ENCODE results near the gene GEN1. TPM values are rescaled to one million over a fixed set of nuclear protein-coding genes. Genes with fewer than 3 reads are reported as not detected.

GEN1 gene, protein sequence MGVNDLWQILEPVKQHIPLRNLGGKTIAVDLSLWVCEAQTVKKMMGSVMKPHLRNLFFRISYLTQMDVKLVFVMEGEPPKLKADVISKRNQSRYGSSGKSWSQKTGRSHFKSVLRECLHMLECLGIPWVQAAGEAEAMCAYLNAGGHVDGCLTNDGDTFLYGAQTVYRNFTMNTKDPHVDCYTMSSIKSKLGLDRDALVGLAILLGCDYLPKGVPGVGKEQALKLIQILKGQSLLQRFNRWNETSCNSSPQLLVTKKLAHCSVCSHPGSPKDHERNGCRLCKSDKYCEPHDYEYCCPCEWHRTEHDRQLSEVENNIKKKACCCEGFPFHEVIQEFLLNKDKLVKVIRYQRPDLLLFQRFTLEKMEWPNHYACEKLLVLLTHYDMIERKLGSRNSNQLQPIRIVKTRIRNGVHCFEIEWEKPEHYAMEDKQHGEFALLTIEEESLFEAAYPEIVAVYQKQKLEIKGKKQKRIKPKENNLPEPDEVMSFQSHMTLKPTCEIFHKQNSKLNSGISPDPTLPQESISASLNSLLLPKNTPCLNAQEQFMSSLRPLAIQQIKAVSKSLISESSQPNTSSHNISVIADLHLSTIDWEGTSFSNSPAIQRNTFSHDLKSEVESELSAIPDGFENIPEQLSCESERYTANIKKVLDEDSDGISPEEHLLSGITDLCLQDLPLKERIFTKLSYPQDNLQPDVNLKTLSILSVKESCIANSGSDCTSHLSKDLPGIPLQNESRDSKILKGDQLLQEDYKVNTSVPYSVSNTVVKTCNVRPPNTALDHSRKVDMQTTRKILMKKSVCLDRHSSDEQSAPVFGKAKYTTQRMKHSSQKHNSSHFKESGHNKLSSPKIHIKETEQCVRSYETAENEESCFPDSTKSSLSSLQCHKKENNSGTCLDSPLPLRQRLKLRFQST
- total RNA-seq = 7.3 and 20.9 TPM in 2 replicates

DNA sequence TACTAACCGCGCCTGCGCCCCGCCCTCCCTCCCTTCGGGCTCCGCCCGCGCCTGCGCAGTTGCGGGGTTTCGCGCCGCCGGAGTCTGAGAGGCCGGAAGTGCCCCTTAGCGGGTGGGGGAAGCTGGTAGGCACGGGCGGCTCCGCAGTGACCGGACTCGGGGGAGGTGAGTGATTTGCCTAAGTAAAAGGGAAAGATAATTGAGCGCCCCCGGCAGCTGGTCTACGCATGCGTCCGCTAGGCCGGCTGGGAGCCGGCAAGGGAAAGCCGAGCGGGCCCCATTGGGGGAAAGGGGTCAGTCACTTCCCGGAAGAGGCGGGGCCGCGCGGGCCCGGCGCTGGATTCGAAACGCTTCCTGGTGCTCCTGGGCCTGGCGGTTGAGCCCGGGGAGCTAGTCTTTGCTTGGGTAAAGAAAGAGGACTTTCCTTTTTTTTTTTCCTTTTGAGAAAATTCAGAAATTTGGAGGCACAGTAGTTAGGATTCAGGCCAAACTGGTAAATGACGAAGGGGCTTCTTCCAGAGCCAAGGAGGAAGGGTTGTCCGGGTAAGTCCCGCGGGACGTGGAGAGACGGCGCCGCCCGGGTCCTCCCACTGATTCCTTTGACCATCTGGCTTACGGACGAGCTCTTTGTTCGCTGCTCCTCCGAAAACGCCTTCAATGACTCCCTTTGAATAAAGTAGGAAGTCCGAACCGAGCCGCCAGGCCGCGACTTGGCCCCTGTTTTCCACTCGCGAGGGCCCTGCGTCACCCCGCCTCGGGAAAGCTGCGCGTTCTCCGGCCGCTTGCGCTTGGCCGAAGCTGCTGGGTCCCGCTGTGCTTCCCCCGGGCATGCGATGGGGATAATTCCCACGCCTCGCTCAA, at the start of gene GEN1, which contains the start of gene SMC6:
GEN1 (plus strand) TSS at position 336 of the 861 bp plus-strand sequence. CDS start 5,806 bp downstream, outside the sequence.
SMC6 (minus strand) TSS at position 8 of the 861 bp plus-strand sequence. CDS start 7,864 bp downstream, outside the sequence.
- DNase-seq = peak; percentile 90

DNA sequence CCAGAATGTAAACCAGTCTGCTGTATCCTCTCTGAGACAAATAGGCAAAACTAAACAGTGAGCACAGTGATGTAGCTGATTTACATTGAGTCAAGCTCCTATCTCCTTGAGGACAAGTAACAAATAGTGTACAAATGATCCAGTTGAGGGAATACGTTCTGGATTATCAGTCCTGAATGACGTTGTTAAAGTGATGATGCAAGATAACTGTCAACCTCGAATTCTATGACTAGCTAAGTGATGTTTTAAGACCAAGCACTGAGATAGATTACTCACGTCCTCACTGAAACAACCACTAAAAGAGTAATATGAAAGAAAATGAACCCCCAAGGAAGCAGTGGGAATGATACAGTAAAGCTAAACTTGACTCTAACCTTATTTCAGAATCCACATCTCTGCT, 47.1 kb upstream of the GEN1 start:
- DNase-seq = no peak

DNA sequence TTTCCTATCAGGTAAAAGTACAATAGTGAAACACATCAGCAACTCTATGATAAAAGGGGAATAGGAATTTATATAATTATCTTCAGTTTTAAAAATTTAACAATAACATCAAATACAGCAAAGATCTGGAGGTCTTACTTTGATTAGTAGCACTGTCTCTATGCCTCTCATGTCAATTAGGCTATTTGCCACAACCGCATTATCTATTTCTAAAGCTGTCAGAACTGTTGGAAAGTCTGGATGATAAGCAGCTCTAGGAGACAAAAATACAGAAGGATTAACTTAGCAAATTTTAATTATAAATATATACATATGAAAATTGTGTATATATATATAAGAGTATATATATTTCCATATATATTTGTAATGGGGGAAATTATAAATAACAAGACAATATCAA, 45.4 kb upstream of the GEN1 start:
- no peak for DNase-seq

DNA sequence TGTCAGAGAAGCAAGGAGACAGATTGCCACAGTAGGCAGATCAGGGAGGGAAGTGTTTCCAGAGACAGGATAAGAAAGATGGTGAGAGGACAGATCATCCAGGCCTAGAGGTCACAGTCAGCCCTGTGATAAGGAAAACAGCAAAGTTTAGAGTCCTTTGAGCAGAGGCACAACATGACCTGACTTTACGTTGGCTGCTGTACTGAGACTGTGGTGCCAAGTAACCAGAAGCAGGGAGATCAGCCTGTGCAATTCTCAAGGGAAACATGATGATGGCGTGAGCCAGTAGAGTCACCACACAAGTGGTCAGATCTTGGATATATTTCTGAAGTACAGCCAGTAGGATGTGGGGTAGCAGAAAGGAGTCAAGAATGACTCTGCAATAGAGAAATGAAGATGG, 44.0 kb upstream of the GEN1 start:
- DNase-seq = no peak

DNA sequence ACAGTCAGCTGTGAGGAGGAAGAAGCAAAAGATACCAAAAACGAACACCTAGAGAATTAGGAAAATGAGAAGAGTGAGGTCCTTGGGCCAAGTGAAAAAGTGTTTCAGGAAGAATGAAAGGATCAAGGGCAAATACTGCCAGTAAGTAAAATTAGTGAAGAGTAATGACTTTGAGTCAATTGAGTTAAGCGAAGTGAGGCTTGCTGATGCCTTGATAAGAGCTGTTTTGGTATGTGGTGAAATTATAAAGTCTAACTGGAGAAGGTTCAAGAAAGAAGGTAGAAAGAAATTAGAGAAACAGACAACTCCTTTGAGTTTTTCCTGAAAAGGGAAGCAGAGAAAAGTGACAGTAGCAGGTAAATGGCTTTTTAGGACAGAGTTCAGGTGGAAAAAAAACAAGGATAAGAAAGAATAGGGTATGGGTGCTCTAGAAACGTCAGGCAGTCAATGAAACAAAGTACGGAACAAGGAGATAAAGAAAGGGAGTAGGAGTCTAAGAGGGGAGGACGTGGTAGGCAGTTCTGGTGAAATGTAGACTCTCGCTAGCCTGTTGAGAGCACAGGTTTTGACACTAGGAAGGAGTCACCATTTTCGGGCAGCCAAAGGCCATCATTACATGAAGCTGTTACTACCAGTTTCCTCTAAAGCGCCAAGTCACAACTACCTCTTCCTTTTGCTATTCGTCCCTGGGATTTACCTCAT, 43.2 kb upstream of the GEN1 start:
- DNase-seq = no peak

DNA sequence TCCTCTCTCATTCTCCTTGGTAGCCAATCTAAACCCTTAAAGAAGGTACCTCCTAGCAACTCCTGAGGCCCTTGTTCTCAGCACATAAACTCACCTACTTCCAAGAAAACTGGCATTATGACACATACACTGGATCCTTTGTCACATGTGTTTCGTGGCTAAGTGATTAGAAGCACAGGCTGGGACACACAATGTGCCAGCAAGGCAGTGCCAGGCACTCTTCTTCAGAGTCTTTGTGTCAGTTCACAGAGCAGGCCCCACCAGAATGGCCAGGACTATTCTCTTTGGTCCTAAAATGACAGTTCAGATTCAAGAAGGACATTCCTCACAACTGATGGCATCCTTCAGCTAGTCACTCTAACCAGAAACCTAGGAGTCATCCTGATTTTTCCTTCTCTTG, 40.6 kb upstream of the GEN1 start:
- peak; percentile 9 for DNase-seq

DNA sequence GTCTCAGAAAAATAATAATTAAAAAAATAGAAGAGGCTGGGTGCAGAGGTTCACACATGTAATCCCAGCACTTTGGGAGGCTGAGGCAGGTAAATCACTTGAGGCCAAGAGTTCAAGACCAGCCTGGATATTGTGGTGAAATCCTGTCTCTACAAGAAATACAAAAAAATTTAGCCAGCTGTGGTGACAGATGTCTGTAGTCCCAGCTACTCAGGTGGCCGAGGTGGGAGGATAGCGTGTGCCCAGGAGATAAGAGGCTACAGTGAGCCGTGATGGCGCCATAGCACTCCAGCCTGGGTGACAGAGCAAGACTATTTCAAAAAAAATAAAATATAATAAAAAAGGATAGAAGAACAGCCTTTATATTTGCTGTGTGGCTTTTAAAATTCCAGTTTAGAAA, 36.3 kb upstream of the GEN1 start:
- DNase-seq = no peak

DNA sequence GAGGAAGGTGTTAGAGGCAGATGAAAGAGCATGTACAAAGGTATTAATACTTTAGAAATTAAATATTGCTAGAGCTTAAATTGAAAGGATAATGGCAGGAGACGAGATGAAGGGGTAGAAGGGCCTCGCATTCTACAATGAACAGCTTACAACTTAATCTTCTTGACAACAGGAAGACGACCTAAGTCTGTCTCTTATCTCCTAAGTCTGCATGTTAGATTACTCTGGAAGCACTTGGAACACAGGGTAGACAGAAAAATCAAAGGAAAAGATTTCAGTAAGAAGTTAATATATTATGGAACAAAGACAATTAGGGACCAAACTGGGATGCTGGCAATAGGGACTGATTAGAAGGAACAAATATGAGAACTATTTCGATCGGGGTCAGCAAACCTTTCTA, 35.2 kb upstream of the GEN1 start:
- DNase-seq = no peak

DNA sequence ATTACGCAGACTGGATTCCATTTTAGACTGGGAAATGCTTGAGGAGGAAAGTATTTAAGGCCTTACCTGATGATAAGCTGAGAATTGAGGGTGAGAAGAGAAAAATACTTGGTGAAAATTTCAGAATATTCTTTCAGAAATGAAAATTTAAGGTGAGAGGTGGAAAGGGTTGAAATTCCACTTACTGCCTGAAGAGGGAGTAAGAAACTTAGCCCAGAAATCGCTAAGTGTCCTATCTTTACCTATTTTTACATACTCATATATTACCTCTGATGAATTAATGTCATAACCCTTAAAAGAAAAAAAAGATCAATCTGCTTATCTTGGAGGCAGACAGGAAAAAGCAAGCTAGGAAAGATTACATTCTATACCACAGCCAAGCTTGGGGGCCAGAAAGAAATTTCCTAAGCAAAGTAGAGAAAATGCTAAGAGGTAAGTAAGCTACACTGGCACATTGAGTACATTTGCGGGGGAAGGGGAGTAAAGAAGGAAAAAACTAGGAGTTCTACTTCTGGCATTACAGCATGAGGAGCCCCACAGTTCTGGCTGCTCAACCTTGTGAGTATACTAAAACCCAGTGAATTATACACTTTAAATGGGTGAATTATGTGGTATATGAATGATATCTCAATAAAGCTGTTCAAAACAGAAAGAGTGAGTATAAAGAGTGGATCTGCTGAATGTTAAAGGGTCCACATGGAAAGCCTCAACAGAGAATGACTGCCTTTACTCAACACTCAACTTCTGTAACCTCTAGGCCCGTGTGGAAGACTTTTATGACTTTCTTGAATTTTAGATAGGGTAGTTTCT, 34.2 kb upstream of the GEN1 start:
- DNase-seq = peak; percentile 60

DNA sequence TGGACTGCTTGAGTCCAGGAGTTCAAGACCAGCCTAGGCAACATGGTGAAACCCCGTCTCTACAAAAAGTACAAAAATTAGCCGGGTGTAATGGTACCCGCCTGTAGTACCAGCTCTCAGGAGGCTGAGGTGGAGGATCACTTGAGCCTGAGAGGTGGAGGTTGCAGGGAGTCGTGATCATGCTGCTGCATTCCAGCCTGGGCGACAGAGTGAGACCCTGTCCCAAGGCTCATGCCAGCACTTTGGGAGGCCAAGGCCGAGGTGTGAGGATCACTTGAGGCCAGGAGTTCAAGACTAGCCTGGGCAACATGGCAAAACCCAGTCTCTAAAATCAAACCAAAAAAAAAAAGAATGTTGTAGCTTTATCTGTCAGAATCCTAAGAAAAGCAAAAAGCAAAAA, 25.7 kb upstream of the GEN1 start:
- no peak for DNase-seq

DNA sequence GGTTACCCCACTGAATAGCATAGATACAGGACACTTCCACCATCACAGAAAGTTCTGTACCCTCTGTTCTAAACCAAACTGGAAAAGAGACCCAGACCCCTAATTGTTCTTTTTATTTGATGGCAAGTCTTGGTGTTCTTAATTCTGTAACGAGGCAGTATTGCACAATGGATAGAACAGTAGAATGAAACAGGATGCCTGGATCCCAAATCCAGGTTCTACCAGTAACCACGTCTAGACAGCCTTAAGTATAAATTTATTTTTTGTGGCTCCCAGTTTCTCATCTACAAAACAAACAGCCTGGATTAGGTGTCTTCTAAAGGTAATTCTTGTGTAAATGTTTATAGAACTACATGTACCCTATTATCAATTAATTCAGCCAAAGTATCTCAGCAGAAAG, 24.1 kb upstream of the GEN1 start:
- no peak for DNase-seq

DNA sequence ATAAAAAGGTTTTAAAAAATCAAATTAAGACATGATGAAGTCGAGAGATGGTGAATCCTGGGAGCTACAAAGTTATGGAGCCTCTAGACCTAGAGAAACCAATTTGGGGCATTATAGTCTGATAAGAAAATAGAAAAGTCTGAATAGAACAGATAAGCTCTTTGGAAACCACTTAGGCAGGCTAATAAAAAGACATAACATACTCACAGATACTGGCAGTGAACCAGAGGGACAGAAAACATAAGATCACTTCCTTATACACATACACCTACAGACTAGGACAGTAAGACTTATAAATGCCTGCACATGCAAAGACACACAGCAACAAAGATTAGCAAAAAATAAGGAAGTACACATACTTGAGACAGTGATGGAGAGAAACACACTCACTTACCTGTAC, 20.3 kb upstream of the GEN1 start:
- DNase-seq = no peak

DNA sequence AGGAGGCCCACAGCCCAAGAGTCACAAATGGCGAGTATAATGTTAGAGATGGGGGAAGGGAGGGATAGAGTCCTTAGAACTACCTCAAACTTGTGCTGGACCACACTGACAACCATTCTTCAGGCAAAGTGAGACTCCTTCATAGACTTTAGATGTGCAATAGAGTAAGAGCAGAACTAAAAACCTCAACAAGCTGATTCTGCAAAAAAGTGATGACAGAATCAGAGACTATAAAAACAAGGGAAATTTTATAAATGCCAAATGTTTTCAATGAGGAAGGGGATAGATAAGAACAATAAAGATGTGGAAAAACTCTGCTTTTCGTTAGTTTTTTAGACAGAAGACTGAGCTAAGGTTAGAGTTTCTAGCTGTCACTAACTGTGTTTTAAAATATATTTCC, 18.1 kb upstream of the GEN1 start:
- no peak for DNase-seq

DNA sequence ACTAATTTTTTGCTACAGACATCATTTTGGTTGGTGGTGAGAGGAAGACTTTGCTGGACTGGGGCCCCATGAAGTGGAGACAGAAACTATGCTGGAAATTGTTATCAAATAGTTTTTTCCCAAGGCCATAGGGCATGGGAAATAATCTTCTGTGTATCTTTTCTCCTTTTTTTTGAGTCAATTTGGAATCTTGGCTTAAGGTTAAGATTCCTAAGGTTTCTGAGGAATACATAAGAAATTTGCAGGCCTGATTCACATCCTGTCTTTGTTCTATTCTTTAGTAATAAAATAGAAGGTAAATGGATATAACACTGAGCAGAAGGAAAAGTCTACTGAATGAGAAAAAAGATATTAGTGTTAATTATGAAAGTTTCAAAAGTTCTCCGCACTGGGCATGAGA, 16.9 kb upstream of the GEN1 start:
- peak; percentile 90 for DNase-seq

DNA sequence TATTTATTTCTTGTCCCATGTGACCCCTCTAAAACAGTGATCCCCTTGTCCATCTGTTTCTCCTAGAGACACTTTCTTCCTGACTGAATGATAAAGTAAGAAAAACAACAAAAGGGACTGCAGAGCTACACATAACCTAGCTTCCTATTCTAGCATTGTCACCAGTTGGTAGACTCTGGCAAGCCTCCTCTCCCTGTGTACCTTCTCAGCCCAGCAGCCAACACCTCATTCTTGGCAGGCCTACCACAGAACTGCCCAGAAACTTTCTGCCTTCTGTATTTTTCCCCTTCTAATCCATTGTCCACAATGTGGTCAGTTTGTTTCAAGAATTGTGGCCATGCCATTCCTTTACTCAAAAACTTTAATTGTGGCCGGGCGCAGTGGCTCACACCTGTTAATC, 13.7 kb upstream of the GEN1 start:
- no peak for DNase-seq

DNA sequence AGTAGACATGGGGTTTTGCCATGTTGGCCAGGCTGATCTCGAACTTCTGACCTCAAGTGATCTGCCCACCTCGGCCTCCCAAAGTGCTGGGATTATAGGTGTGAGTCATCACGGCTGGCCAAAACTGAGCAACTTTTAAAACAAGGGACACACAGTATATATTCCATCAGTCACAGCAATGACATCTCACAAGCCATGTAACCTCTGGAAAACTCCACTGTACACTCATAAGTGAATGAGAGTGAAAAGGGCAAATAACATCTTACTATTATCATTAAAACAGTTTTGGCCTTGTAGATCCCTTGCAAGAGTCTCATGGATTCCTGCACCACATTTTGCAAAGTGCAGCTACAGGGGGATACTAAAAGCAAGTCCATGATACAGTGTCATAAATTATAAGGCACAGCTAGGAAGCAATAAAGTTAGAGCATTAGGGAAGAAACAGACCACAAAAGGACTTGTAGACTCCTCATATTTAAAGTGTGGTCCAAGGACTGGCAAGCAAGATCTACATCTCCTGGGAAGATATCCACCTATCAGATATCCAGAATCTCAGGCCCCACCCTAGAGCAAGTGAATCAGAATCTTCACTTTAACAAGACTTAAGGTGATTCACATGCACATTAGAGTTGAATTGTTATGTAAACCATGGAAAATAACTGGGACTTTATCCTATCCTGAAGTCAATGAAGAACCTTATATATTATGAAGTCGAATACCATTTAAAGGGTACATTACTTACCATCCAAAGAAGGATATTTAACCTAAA, 6.1 kb upstream of the GEN1 start:
- DNase-seq = no peak

DNA sequence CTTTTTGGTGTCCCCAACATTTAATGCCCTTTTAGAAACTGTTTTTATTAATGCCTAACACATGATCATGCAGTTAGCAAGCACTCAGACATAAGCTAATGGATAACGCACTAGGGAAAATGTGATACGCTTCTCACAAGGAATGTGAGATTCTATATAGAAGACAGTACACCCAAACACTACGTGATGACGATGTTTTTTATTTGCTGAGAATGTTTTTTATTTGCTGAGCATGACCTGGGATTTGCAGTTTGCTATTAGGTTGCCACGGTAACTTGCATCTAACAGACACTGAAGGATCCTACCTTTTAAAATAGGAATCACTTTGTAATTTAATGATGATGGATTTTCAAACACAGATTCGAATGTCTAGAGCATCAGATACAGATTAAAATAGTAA, 5.2 kb upstream of the GEN1 start:
- DNase-seq = no peak

DNA sequence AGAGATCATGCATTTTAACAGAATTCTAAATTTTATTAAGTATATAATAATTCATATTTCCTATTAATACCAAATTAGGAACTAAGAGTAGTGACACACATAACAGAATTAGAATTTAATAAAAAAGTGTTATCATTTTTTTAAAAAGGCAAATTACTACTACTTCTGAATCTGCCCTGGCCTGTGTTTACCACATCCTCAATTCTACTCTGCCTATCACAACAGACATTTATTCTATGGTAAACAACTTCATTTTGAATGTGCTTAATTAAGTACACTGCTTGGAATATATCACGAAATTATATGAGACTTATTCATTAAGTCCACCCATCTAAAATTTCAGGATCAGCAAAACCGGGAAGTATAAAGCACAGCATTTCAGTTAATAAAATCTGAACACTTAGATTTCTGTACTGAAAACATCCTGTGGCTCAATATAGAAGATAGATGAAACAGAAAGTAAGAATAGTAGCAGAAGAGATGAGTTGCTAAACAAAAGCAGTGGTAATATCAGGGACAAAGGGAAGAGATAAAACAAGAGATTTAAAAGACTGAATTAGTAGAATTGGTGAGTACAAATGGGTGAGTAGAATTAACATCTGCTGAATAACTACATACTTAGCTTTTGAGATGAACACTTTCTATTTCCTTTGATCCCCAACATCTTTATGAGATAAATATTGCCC, 4.0 kb upstream of the GEN1 start:
- no peak for DNase-seq

DNA sequence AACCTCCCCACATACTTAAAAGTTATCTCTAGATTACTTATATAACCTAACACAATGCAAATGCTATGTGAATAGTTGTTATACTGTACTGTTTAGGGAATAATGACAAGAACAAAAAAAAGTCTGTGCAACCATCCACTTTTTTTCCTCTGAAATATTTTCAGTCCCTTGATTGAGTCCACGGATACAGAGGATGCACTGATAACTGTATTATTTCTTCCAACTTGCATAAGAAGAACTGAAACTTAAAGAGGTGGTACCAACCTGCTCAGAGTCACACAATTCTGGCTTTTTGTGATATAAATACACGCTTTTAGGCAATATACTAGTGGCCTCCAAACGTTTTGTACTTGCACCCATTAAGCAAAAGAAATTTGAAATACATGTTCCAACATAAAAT, 1.7 kb upstream of the GEN1 start:
- DNase-seq = no peak

Measured in dermis blood vessel endothelial cell (primary cell).